Measurements from ENCODE around the gene ARHGAP26.

Gene ARHGAP26

GRCh38 chr5:142856269-142856782 lies 86.1 kb downstream of the ARHGAP26 start:
- no peak for DNase-seq

GRCh38 chr5:142857405-142857804 lies 87.2 kb downstream of the ARHGAP26 start:
- no peak for DNase-seq

GRCh38 chr5:142859037-142859436 lies 88.9 kb downstream of the ARHGAP26 start:
- DNase-seq = no peak

DNA sequence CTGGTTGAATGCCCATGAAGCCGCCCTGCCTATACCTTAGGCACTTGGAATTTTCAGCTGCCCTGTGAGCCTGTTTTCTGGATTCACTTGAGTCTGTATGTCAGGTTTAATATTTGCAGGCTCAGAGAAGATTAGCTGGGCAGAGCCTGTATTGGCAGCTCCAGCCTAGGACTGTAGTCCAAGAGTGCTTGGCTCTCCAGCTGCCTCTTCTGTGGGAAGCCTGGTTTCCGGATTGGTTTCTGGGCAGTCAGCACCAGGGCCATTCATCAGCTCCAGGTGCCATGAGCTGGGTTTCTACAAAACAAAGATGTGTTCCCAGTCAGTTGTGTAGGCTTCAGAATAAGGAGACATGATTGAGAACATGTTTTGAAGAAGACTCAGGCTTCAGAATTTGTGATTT lies 90.1 kb downstream of the ARHGAP26 start:
- no peak for DNase-seq

DNA sequence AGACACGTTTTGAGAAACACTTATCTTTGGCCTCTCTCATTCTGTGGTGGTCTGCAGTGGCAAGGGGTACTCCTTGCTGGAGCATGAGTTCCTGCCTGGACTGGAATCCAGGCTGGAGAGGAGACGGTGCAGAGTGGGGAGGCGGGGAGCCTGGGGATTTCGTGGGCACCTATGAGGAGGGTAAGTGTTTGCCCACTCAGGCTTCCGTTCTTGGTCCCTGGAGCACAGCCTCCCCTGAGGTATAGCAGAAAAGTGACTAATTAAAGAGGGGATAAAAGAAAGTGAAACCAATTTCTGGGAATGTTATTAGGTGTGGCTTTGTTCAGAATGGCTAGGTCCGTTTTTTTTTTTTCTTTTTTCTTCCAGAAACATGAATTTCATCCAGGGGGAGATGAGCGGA lies 90.8 kb downstream of the ARHGAP26 start:
- DNase-seq = no peak

GRCh38 chr5:142862594-142862993 lies 92.4 kb downstream of the ARHGAP26 start:
- DNase-seq = no peak

- no peak for DNase-seq
Observed at GRCh38 chr5:142863856-142864255, 93.7 kb downstream of the ARHGAP26 start.

- DNase-seq = no peak
Observed at GRCh38 chr5:142864290-142865260, 94.4 kb downstream of the ARHGAP26 start.

DNA sequence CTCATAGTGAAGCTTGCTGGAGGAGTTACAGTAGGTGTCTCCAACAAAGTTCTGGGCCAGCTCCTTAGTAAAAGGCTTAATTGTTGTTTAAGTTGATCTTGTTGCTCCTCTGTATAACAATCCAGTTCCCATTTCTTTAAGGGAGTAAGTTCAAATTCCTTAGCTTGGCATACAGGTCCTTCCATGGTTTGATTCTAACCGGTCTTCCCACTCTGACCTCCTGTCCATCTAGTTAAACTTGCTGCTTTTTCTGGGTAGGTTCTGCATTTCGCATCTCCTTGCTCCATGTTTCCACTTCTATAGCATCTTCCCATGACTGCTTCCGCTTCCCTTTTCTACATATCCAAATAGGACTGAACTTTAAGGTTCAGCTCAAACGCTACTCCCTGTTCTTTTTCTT lies 95.5 kb downstream of the ARHGAP26 start:
- DNase-seq = no peak

DNA sequence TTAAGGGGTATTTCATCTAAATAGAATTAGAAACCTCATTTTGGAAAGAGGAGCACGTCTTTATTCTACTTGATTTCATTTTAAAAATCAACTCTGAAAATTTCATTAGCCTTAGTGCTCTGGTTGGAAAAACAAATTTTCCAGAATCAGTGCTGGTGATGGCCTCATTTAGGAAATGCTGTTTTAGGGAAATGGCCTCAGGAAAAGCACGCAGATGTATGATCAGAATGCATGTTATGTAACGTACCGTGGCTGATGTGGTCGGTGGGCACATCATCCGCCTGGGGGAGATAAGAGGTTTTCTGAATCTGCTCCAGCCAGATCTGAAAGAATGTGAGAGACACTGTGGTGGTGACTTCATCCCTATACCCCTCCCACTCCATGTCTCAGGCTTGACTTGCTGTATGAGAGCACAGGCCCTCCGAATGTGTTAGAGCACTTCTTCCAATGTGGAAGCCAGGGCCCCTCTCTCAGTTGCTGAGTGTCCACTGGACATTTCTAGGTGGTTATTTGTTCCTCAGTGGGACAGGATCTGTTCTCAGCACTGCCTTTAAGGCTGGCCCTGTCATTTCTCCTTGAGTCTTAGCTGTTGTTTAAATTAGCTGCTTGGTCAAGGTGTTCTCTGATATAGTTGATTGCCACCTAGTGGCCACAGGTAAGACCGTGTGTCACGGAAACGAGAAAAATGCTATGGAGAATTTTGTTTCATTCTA lies 96.5 kb downstream of the ARHGAP26 start:
- DNase-seq = peak; percentile 20 to 34

DNA sequence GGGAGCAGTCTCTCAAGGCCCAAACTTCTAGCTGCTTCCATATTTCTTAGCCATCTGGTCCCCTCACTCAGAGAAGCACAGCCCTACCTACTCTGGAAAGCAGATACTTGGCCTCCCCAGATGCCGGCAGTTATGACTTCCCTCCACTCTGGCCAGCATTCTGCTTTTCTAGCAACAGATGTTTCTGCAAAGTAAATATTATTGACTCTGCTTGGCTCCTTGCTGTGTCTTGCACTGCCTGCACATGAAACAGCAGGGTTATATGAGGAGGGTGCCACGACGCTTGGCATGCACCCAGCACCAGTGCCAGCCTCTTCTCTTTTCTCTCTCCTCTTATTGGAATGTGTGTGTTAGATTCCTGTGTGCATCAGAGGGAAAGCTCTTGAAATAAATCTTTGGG lies 99.7 kb downstream of the ARHGAP26 start:
- no peak for DNase-seq

DNA sequence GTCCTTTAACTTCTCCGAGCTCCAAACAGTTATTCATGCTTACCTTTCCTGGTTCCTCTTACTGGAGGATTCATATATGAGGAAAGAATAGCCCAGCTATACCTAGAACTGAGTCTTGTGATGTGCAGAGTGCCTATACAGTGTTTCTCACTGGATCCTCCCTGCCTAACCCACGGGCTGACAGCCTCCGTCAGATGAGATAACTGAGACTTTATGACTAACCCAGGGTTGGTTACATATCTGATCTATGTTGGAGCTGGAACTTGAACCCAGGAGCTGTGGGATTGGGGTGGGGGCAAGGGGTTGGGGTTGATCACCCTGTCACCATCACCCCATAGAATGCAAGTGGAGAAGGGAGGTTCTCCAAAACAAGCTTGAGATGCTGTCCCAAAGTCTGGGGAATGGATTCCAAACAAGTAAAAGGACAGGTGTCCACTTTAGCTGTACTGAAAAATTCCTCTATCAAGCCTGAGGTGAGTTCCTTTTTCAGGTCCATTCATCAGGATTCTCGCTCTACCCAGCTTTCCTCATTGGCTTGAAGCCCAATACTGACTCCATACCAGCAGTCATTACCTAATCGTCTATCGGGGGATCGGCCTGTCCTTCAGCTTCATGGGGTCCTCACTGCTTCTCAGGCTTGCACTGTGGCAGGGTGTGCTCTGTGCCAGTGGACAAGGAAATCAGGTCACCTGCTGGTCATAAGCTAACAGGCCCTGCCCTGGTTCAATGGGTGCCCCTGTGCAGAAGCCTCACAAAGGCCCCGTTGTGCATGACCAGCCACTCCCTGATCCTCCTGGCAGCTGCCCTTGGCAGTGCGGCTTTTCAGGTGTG lies 100.6 kb downstream of the ARHGAP26 start:
- no peak for DNase-seq

GRCh38 chr5:142871363-142872193 lies 101.4 kb downstream of the ARHGAP26 start:
- no peak for DNase-seq

GRCh38 chr5:142872217-142872616 lies 102.0 kb downstream of the ARHGAP26 start:
- DNase-seq = no peak

GRCh38 chr5:142872795-142873194 lies 102.6 kb downstream of the ARHGAP26 start:
- no peak for DNase-seq

GRCh38 chr5:142873831-142874230 lies 103.7 kb downstream of the ARHGAP26 start:
- no peak for DNase-seq

- no peak for DNase-seq
Observed at GRCh38 chr5:142874540-142874939, 104.4 kb downstream of the ARHGAP26 start.

DNA sequence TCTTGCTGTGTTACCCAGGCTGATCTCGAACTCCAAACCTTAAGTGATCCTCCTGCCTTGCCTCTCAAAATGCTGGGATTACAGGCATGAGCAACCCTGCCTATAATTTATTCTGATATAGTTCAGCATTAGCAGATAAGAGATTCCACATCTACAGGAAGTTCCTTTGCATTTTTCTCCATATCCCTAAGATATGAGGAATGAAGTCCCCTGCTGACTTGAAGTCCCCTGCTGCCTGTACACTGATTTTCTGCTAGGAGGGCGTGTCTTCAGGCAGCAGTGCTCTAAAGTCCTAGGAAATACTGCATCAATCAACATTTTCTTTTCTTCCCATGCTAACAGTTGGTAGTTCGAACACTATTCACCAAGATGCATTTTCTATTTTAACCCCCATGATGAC lies 105.8 kb downstream of the ARHGAP26 start:
- DNase-seq = no peak

DNA sequence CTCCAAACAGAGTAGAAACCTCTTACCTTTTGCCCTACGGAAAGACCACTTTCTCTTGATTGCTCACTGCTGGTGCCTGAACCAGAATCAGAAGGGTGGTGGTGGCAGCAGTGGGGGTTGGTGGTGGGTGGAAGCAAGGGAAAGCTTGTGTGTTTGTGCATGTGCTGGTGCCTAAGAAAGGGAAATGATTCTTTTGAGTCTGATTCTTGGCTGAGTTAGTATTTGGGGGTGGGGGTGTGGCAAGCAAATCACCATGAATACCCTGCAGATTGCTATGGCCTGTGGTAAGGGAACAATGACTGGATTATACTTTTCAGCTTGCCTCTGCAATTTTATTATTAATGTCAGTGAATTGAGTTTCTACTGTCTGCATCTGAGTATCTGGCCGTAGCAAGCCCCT lies 106.6 kb downstream of the ARHGAP26 start:
- DNase-seq = no peak

DNA sequence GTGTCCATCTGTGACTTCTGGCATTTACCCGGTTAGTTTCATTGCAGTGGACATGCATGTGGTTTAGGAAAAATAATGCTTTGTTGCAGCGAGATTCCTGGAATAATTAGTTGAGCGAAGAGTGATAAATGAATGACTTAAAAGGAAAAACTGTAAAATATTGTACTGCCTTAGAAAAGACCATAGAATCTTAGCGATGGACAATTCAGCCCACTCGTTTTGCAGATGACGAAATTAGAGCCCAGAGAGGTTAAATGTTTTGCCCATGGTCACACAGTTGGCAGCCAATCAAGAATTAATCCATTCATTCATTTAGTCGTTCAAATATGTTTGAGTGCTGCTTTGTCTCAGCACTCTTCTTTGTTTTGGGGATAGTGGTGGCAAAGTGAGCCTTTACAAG lies 107.9 kb downstream of the ARHGAP26 start:
- DNase-seq = no peak

DNA sequence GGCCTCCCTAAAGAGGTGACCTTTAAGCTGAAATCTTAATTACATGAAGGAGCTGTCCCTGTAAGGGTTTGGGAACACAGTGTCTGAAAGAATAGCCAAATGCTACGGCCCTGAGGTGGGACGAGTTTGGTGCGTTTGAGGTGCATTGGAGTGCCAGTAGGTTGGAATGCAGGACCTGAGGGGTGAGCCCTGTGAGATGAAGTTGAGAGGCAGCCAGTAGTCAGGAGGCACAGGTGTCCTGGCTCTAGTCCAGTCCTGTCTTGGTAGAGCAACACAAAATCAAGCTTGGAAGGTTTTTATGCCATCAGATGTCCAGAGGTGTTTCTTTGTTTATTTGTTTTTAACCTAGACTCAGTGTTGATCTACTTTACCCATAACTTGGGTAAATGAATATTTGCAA lies 108.5 kb downstream of the ARHGAP26 start:
- no peak for DNase-seq
